Ecto neural progenitor cell (in vitro differentiated cells): ENCODE measurements around the gene PRIMPOL.
"Not testable (repeated sequence)": the region's sequence is repeated elsewhere in the genome, so short reads cannot be mapped to it uniquely, and the experiment has no call there.

Experiments
- DNase-seq: peaks from one replicate; pipeline ENCODE4 v3.0.0-alpha.2; 2018; ENCODE audit warnings: low spot score

The PRIMPOL gene

GRCh38 chr4:184649026-184649970 is at the start of gene PRIMPOL, which contains the start of gene CASP3:
TSS of gene PRIMPOL (plus strand) at chr4:184649738. CDS start at chr4:184657141, 7,403 bp downstream.
TSS of gene CASP3 (minus strand) at chr4:184649447. CDS start at chr4:184638453, 10,994 bp downstream.
- peak; percentile 98 for DNase-seq

DNA sequence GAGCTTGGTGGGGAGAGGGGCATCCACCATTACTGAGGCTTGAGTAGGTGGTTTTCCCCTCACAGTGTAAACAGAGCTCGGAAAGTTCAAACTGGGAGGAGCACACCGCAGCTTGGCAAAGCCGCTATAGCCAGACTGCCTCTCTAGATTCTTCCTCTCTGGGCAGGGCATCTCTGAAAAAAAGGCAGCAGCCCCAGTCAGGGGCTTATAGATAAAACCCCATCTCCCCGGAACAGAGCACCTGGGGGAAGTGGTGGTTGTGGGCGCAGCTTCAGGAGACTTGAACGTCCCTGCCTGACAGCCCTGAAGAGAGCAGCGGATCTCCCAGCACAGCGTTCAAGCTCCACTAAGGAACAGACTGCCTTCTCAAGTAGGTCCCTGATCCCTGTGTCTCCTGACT is 48.6 kb upstream of the PRIMPOL start:
- DNase-seq = not testable (repeated sequence)

- DNase-seq = not testable (repeated sequence)
Measured at GRCh38 chr4:184602857-184603256, 46.7 kb upstream of the PRIMPOL start.

DNA sequence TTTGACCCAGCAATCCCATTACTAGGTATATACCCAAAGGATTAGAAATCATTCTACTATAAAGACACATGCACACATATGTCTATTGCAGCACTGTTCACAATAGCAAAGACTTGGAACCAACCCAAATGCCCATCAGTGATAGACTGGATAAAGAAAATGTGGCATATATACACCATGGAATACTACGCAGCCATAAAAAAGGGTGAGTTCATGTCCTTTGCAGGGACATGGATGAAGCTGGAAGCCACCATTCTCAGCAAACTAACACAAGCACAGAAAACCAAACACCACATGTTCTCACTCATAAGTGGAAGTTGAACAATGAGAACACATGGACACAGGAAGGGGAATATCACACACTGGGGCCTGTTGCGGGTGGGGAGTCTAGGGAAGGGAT is 42.1 kb upstream of the PRIMPOL start:
- not testable (repeated sequence) for DNase-seq

DNA sequence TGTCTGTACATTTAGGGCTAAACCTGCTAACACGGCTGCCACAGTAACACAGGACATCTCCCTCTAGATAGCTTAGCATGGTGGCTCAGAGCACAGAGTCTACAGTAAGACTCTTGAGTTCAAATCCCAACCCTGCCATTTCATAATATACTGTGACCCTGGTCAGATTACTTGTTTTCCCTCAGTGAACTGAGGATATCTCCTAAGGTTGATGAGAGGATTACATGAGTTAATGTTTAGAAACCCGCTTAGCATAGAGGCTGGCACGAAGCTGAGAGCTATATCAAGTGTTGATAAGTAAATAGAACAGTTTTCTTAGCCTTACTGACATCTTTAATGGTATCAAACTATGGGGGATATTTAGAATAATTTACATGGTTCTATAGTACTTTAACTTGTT is 37.5 kb upstream of the PRIMPOL start:
- no peak for DNase-seq

GRCh38 chr4:184613405-184613804 is 36.1 kb upstream of the PRIMPOL start:
- no peak for DNase-seq

GRCh38 chr4:184614509-184614908 is 35.0 kb upstream of the PRIMPOL start:
- no peak for DNase-seq

DNA sequence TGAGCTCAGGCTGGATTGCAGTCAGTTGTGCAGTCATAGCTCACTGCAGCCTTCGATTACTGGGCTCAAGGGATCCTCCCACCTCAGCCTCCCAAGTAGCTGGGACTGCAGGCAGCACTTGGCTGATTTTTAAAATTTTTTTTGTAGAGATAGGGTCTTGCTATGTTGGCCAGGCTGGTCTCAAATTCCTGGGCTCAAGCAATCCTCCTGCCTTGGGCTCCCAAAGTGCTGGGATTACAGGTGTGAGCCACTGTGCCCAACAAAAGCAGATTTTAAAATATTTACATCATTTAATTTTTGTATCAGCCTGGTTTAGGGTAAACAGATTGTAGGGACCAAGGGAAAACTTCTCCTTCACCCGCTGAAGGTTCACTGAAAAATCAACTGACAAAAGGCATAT is 33.4 kb upstream of the PRIMPOL start:
- not testable (repeated sequence) for DNase-seq

DNA sequence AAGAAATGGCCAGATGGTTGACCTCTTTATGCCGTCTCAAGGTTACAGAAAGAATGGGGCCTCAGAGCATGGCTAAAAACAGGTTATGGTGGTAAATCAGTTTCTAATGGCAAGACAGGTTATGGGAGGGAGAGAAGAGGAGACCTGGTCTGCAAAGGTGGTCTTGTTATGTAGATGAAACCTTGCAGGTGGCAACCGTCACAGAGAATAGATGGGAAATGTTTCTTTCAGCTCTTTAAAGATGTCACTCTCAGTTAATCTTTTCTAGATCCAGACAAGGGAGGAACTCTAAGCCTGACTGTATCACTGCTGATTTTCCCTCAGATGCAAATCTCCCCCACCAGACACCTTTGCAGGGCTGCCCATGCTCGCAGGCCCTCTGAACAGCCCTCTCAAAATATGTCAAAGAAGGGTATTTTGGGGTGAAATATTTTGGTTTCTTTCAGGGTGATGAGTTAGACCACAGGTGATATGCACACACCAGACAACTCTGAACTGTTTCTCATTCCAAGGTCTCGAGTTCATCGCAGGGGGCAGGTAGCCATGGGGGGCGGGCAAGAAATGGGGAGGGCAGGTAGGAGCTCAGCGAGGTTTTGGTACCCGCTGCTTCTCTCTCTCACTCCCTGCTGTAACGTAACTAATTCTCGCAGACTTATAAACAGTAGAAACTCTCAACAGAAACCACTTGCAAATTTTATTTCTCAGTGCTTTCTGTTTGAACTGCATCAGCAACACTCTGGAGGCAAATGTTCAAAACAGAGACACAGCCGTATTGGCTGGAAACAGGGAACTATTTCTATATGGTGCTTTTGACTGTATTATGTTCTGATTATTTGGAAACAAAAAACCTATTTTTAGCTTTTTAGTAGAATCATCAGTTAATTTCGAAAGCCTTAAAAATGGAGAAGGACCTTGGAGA is 32.6 kb upstream of the PRIMPOL start:
- DNase-seq = no peak

GRCh38 chr4:184617600-184618196 is 31.8 kb upstream of the PRIMPOL start:
- DNase-seq = no peak

DNA sequence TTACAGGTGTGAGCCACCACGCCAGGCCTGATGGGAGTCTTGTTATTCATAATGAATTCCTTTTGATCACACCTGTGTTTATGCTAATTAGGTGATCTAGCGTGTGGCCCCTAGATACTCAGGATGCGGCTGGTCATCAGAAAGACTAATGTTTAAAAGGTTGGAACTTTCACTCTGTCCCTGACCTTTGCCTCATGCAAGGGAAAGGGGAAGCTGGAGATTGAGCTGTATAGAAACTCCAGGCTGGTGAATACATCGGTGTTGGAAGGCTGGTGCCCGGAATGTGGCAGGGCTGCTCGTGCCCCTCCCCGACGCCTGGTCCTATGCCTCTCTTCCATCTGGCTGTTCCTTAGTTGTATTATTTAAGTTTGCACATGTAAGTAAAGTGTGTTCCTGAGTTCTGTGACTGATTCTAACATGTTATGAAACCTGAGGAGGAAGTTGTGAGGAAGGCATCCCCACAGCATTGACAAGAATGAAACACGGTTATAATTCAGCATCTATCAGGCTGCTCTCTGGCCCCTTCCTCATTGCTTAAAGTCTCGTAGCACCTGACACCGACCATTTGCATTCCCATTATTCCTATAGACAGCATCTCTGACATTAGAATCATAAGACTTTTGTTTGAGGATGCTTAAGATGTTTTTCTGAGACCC is 29.2 kb upstream of the PRIMPOL start:
- DNase-seq = no peak

- DNase-seq = no peak
Measured at GRCh38 chr4:184621518-184621917, 28.0 kb upstream of the PRIMPOL start.

- not testable (repeated sequence) for DNase-seq
Measured at GRCh38 chr4:184624504-184624903, 25.0 kb upstream of the PRIMPOL start.

GRCh38 chr4:184624972-184625554 is 24.5 kb upstream of the PRIMPOL start:
- DNase-seq = no peak

GRCh38 chr4:184625783-184626596 is 23.5 kb upstream of the PRIMPOL start:
- DNase-seq = not testable (repeated sequence)

GRCh38 chr4:184628103-184628502 is 21.4 kb upstream of the PRIMPOL start:
- DNase-seq = no peak

GRCh38 chr4:184632842-184633241 is 16.7 kb upstream of the PRIMPOL start:
- no peak for DNase-seq

GRCh38 chr4:184635381-184635780 is 14.2 kb upstream of the PRIMPOL start:
- no peak for DNase-seq

DNA sequence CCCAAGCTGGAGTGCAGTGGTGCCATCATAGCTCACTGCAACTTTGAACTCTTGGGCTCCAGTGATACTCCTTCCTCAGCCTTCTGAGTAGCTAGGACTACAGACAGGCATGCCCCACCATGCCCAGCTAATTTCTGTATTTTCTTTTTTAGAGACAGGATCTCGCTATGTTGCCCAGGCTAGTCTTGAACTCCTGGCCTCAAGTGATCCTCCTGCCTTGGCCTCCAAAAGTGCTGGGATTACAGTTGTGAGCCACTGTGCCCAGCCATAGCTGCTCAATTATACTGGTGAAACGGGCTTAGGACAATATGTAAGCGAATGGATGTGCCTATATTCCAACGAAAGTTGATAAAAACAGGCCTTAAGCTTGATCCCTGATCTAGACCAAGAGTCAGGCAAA is 13.4 kb upstream of the PRIMPOL start:
- no peak for DNase-seq

DNA sequence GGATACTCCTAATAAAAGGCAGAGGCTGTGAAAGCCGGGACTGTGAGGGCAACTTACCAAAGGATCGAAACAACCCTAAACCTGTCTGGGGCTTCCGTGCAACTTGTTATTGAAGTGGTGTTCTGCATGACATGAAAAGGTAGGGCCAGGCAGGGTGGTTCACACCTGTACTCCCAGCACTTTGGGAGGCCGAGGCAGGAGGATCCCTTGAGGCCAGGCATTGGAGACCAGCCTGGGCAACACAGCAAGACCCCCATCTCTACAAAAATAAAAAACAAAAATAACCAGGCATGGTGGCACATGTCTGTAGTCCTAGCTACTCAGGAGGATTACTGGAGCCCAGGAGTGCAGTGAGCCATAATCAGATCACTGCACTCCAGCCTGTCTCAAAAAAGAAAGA is 12.6 kb upstream of the PRIMPOL start:
- DNase-seq = no peak
